H1 (cell line): ENCODE results near the gene MFSD6L. TPM values are rescaled to one million over a fixed set of nuclear protein-coding genes. Genes with fewer than 3 reads are reported as not detected.
A peak's percentile ranks its signal among the peaks of the same experiment; 100 is the strongest.

ENCODE experiments used
- CTCF ChIA-PET: fragments of 300-600 bp; sonication (Branson Sonifier 250); formaldehyde crosslinking; loops from one replicate; lab custom pipeline; 2021; ENCODE audit not compliant: partially characterized antibody; lab: Charles Lee
- POLR2A ChIA-PET: fragments of 300-600 bp; sonication (Branson Sonifier 250); formaldehyde crosslinking; loops from one replicate; lab custom pipeline; 2021; ENCODE audit warnings: inconsistent platforms; ENCODE audit not compliant: partially characterized antibody; lab: Charles Lee
- DNase-seq, 2 experiments: peaks; one replicate each; pipeline versions ENCODE4 v3.0.0 to v3.0.0-alpha.2; 2010 to 2022; ENCODE audit warnings: low spot score in 2 of 2, low read depth in 1 of 2, mixed read lengths in 1 of 2
- FAIRE-seq: peaks from 2 replicates; lab custom pipeline; 2011; peaks lifted over from hg19 to GRCh38; lab: Jason Lieb, UNC
- H2AFZ ChIP-seq: 2 replicates; pipeline ENCODE4 v1.8.1; 2012; ENCODE audit warnings: low read length, inconsistent platforms
- H2AK5ac ChIP-seq: 2 replicates; pipeline ENCODE4 v1.6.1; 2013; ENCODE audit warnings: low read depth, low read length
- H2BK120ac ChIP-seq: replicated peaks from 2 replicates; pipeline ENCODE3; 2013; ENCODE audit warnings: low read depth, low read length, inconsistent platforms
- H2BK12ac ChIP-seq: 2 replicates; pipeline ENCODE4 v1.6.1; 2013; ENCODE audit warnings: low read depth, low read length
- H2BK15ac ChIP-seq: 2 replicates; pipeline ENCODE4 v1.6.1; 2013; ENCODE audit warnings: low read length
- H2BK20ac ChIP-seq: 2 replicates; pipeline ENCODE4 v1.6.1; 2013; ENCODE audit warnings: low read length
- H2BK5ac ChIP-seq: 2 replicates; pipeline ENCODE4 v1.6.1; 2013; ENCODE audit warnings: low read depth, low read length
- H3K14ac ChIP-seq: 2 replicates; pipeline ENCODE4 v1.6.1; 2013; ENCODE audit warnings: inconsistent platforms; ENCODE audit not compliant: insufficient read length
- H3K18ac ChIP-seq: 2 replicates; pipeline ENCODE4 v1.6.1; 2013; ENCODE audit warnings: low read length; ENCODE audit errors: extremely low read depth
- H3K23ac ChIP-seq: 2 replicates; pipeline ENCODE4 v1.6.1; 2013; ENCODE audit warnings: inconsistent platforms; ENCODE audit not compliant: insufficient read length
- H3K23me2 ChIP-seq: 2 replicates; pipeline ENCODE4 v1.6.1; 2013; ENCODE audit warnings: low read depth, low read length
- H3K27ac ChIP-seq: 2 replicates; pipeline ENCODE4 v1.6.1; 2011; ENCODE audit warnings: low read depth, low read length, inconsistent platforms
- H3K27me3 ChIP-seq, 4 experiments: replicated peaks in 1 of 4; 1 replicate in 1 of 4; 2 replicates in 3 of 4; pipeline versions ENCODE4 v1.6.1 to v1.8.1; 2011 to 2013; ENCODE audit warnings: low read length in 3 of 4, mild to moderate bottlenecking in 3 of 4, inconsistent platforms in 2 of 4, mixed read lengths in 2 of 4, moderate library complexity in 1 of 4; ENCODE audit not compliant: control insufficient read depth in 3 of 4, insufficient read depth in 3 of 4; ENCODE audit errors: extremely low read depth in 1 of 4
- H3K36me3 ChIP-seq, 4 experiments: 2 replicates each; pipeline versions ENCODE4 v1.6.1 to v1.8.1; 2011 to 2013; ENCODE audit warnings: mild to moderate bottlenecking in 4 of 4, low read length in 3 of 4, moderate library complexity in 2 of 4, control low read depth in 1 of 4, inconsistent platforms in 1 of 4; ENCODE audit not compliant: insufficient read depth in 4 of 4, control insufficient read depth in 2 of 4
- H3K4ac ChIP-seq: replicated peaks from 2 replicates; pipeline ENCODE3; 2013; ENCODE audit warnings: low read length, low read depth, mixed read lengths, inconsistent platforms; ENCODE audit not compliant: insufficient read length
- H3K4me1 ChIP-seq, 4 experiments: replicated peaks in 1 of 4; 1 replicate in 1 of 4; 2 replicates in 3 of 4; pipeline versions ENCODE4 v1.6.1 to v1.8.1; 2011 to 2013; ENCODE audit warnings: low read length in 3 of 4, inconsistent platforms in 2 of 4, mixed read lengths in 1 of 4; ENCODE audit not compliant: insufficient read depth in 4 of 4, control insufficient read depth in 3 of 4
- H3K4me2 ChIP-seq, 2 experiments: 2 replicates each; pipeline versions ENCODE4 v1.6.1 to v1.8.1; 2011 to 2013; ENCODE audit warnings: low read depth in 2 of 2, low read length in 2 of 2, control low read depth in 1 of 2, inconsistent platforms in 1 of 2, mild to moderate bottlenecking in 1 of 2; ENCODE audit not compliant: insufficient read depth in 1 of 2
- H3K4me3 ChIP-seq, 4 experiments: fragments of 200-600, 300-600 bp in 1 of 4; sonication (generic), shearing (Covaris generic), sonication (Bioruptor Twin) in 1 of 4; 2 replicates each; pipeline versions ENCODE4 v1.5.1 to v1.8.1; 2011 to 2016; ENCODE audit warnings: low read length in 4 of 4, low read depth in 3 of 4, control low read depth in 2 of 4, inconsistent platforms in 2 of 4, mild to moderate bottlenecking in 2 of 4, mixed read lengths in 1 of 4, moderate library complexity in 1 of 4; ENCODE audit not compliant: insufficient read depth in 2 of 4; ENCODE audit errors: extremely low read depth in 1 of 4
- H3K56ac ChIP-seq: replicated peaks from 2 replicates; pipeline ENCODE3; 2013; ENCODE audit warnings: low read depth, mild to moderate bottlenecking, mixed read lengths, low read length, inconsistent platforms; ENCODE audit not compliant: insufficient read length
- H3K79me1 ChIP-seq: 2 replicates; pipeline ENCODE4 v1.6.1; 2013; ENCODE audit warnings: low read depth, low read length, control low read depth
- H3K79me2 ChIP-seq, 2 experiments: 2 replicates each; pipeline versions ENCODE4 v1.6.1 to v1.8.1; 2012 to 2013; ENCODE audit warnings: low read length in 2 of 2, mild to moderate bottlenecking in 2 of 2, inconsistent platforms in 1 of 2; ENCODE audit not compliant: insufficient read depth in 2 of 2, control insufficient read depth in 1 of 2
- H3K9ac ChIP-seq, 4 experiments: replicated peaks in 1 of 4; 1 replicate in 1 of 4; 2 replicates in 3 of 4; pipeline versions ENCODE4 v1.6.1 to v1.8.1; 2011 to 2013; ENCODE audit warnings: low read depth in 3 of 4, low read length in 3 of 4, control low read depth in 2 of 4, mild to moderate bottlenecking in 2 of 4, moderate library complexity in 2 of 4, inconsistent platforms in 1 of 4; ENCODE audit errors: extremely low read depth in 1 of 4
- H3K9me3 ChIP-seq, 2 experiments: 2 replicates each; pipeline versions ENCODE4 v1.6.1 to v1.8.1; 2012 to 2013; ENCODE audit warnings: mild to moderate bottlenecking in 2 of 2, moderate library complexity in 2 of 2, control low read depth in 1 of 2, inconsistent platforms in 1 of 2, low read depth in 1 of 2, low read length in 1 of 2, mixed read lengths in 1 of 2; ENCODE audit not compliant: insufficient read depth in 2 of 2
- H4K20me1 ChIP-seq, 2 experiments: replicated peaks in 1 of 2; 2 replicates each; pipeline versions ENCODE3 to v1.8.1; 2011 to 2013; ENCODE audit warnings: inconsistent platforms in 2 of 2, low read length in 2 of 2, mild to moderate bottlenecking in 1 of 2; ENCODE audit not compliant: insufficient read depth in 2 of 2, control insufficient read depth in 1 of 2
- H4K5ac ChIP-seq: 2 replicates; pipeline ENCODE4 v1.6.1; 2013; ENCODE audit warnings: low read length, low read depth, mixed read lengths, inconsistent platforms; ENCODE audit not compliant: insufficient read length
- H4K8ac ChIP-seq: 2 replicates; pipeline ENCODE4 v1.8.0; 2013; ENCODE audit warnings: mild to moderate bottlenecking, moderate library complexity, low read length, inconsistent platforms; ENCODE audit not compliant: insufficient read depth; ENCODE audit errors: extremely low read depth
- H4K91ac ChIP-seq: replicated peaks from 2 replicates; pipeline ENCODE3; 2013; ENCODE audit warnings: low read length, mixed read lengths, inconsistent platforms; ENCODE audit not compliant: insufficient read length
- CBX5 ChIP-seq: fragments of 300-800, 300-1000 bp; sonication (generic); IDR thresholded peaks from 2 replicates; pipeline ENCODE4 v1.7.1; 2016; ENCODE audit warnings: antibody characterized with exemption, low read length, low read depth
- CHD1 ChIP-seq: IDR thresholded peaks from 2 replicates; pipeline ENCODE4 v1.6.1; 2012; ENCODE audit warnings: low read depth, low read length, improper control_type of control experiment
- EZH2 ChIP-seq: fragments of 200-600 bp; sonication (generic); IDR thresholded peaks from 2 replicates; pipeline ENCODE4 v1.7.1; 2012; ENCODE audit warnings: low read depth, mild to moderate bottlenecking, moderate library complexity, low read length, inconsistent platforms; ENCODE audit not compliant: severe bottlenecking
- HDAC2 ChIP-seq, 2 experiments: fragments of 300-600 bp in 1 of 2; sonication (generic) in 1 of 2; IDR thresholded peaks; 2 replicates each; pipeline ENCODE4 v1.6.1; 2011 to 2012; ENCODE audit warnings: low read depth in 2 of 2, low read length in 2 of 2, mild to moderate bottlenecking in 2 of 2, moderate library complexity in 2 of 2, borderline replicate concordance in 1 of 2, inconsistent platforms in 1 of 2
- HDAC6 ChIP-seq: IDR thresholded peaks from one replicate; pipeline ENCODE4 v1.7.1; 2012; ENCODE audit warnings: low read depth, mild to moderate bottlenecking, inconsistent platforms, low read length, moderate library complexity
- JUN ChIP-seq: IDR thresholded peaks from 2 replicates; pipeline ENCODE4 v1.6.1; 2011; ENCODE audit warnings: low read depth, mild to moderate bottlenecking, improper control_type of control experiment, low read length
- MAX ChIP-seq: IDR thresholded peaks from 2 replicates; pipeline ENCODE4 v1.6.1; 2012; ENCODE audit warnings: inconsistent platforms
- SIN3A ChIP-seq, 2 experiments: IDR thresholded peaks in 1 of 2; conservative IDR thresholded peaks in 1 of 2; 2 replicates each; pipeline ENCODE4 v1.6.1; 2011 to 2012; ENCODE audit warnings: low read length in 2 of 2, improper control_type of control experiment in 1 of 2, low read depth in 1 of 2, mild to moderate bottlenecking in 1 of 2
- SP1 ChIP-seq: IDR thresholded peaks from 2 replicates; pipeline ENCODE4 v1.6.1; 2011; ENCODE audit warnings: low read depth, low read length
- SUZ12 ChIP-seq: fragments of 200-600 bp; sonication (generic); IDR thresholded peaks from 2 replicates; pipeline ENCODE4 v1.6.1; 2012; ENCODE audit warnings: mild to moderate bottlenecking, inconsistent platforms, low read length, moderate library complexity, mixed read lengths
- TEAD4 ChIP-seq: IDR thresholded peaks from 2 replicates; pipeline ENCODE4 v1.6.1; 2012; ENCODE audit warnings: low read depth, low read length, inconsistent platforms, mixed read lengths
- WGBS, 2 experiments: shearing (Covaris generic) in 1 of 2; methylation state at CpG; one replicate each; pipeline versions ENCODE4 v1.1.6 to v1.1.7; 2013 to 2015; ENCODE audit warnings: low lambda C conversion rate in 2 of 2, mixed read lengths in 2 of 2, inconsistent platforms in 1 of 2, low coverage in 1 of 2, missing lambda C conversion rate in 1 of 2; ENCODE audit not compliant: insufficient replicate concordance in 2 of 2, insufficient coverage in 1 of 2, insufficient read length in 1 of 2; ENCODE audit errors: extremely low coverage in 1 of 2, missing lambda C conversion rate in 1 of 2; 5-methylcytosine and 5-hydroxymethylcytosine counted together
- polyA plus RNA-seq, 7 experiments: library from polyadenylated mRNA; depleted of rRNA in 3 of 7; stranded (reverse) in 5 of 7; unstranded in 2 of 7; fragments of >200 nt in 5 of 7; fragments of 200-250 nt in 2 of 7; gene quantifications; 1 replicate in 5 of 7; 2 replicates in 1 of 7; 4 replicates in 1 of 7; pipeline versions ENCODE4 v1.2.1 to v1.2.3, GENCODE V29; 2011 to 2013; ENCODE audit warnings: missing spikeins in 2 of 7, mixed read lengths in 2 of 7
- total RNA-seq: library from RNA; stranded (reverse); fragmentation: NEBNext Ultra II Directional; extraction: Animal tissue kit (Norgen Biotek cat#: 25700); gene quantifications from 2 replicates; pipeline ENCODE4 v1.2.1, GENCODE V29; 2021

Gene MFSD6L
- total and polyA plus RNA-seq, 2 of the 8 experiments (the other 6 are each of a cell fraction or from before 2014, with no cell fraction given): 2.6 to 2.7 TPM

- H2AFZ ChIP-seq: no peak overlapping the region
- no peak overlapping the region for H3K4me3 ChIP-seq
- H2BK20ac ChIP-seq: no peak overlapping the region
- H3K18ac ChIP-seq: no peak overlapping the region
- H2AK5ac ChIP-seq: no peak overlapping the region
- no peaks in the 10 kb centered on the region for H3K23me2 ChIP-seq
- H2BK12ac ChIP-seq: no peak overlapping the region
- CTCF ChIA-PET: interaction anchor here (0.8 to 3.2 kb wide), 3 partner anchors 14 to 383 kb away, joined by 3 to 9 read pairs (median 9); no protein-coding TSS in a partner anchor
- H2BK5ac ChIP-seq: no peak overlapping the region
- no peak overlapping the region for H3K9ac ChIP-seq
- no peak overlapping the region for H2BK120ac ChIP-seq
- H4K91ac ChIP-seq: no peak overlapping the region
- H3K4ac ChIP-seq: no peak overlapping the region
- peaks cover 0 to 3% (median 0%) of the 10 kb centered on the region in 4 experiments; a peak in 1 of 7 replicates for H3K4me1 ChIP-seq
- H3K14ac ChIP-seq: no peak overlapping the region
- H4K5ac ChIP-seq: no peak overlapping the region
- H3K9me3 ChIP-seq: peaks cover 0 to 6% of the 10 kb centered on the region in 2 experiments; a peak in 1 of 4 replicates
- FAIRE-seq (no peak), DNase-seq (peak in 1 of 2 experiments; percentile 8)
- H4K20me1 ChIP-seq: no peaks in the 10 kb centered on the region
- H3K27ac ChIP-seq: no peak overlapping the region
- H4K8ac ChIP-seq: no peak overlapping the region
- no peak overlapping the region for H3K23ac ChIP-seq
- no peak overlapping the region for H3K56ac ChIP-seq
- WGBS, 2 experiments: 100% methylated on average over 2 of the region's 2 CpGs; no CpG with 5 or more reads in 1 of the 2 experiments
- H3K36me3 ChIP-seq: no peaks in the 10 kb centered on the region
- H3K79me2 ChIP-seq: no peaks in the 10 kb centered on the region
- POLR2A ChIA-PET: no interaction called here
- H3K27me3 ChIP-seq: no peaks in the 10 kb centered on the region
- no peaks in the 10 kb centered on the region for H3K79me1 ChIP-seq
- no peak overlapping the region for H2BK15ac ChIP-seq
- H3K4me2 ChIP-seq: no peak overlapping the region
- TF ChIP-seq EZH2: no peak
- no peak for TF ChIP-seq CHD1
- TF ChIP-seq SIN3A (conservative IDR thresholded peaks at IDR 0.05 in 1 of 2, IDR thresholded peaks at IDR 0.05 in 1 of 2; ENCODE audit: low read depth in 1 of 2, low read length in 2 of 2): no peak
- no peak for TF ChIP-seq MAX
- no peak for TF ChIP-seq SUZ12
- TF ChIP-seq CBX5: no peak
- no peak for TF ChIP-seq TEAD4
- TF ChIP-seq HDAC2 (IDR thresholded peaks at IDR 0.05; ENCODE audit: borderline replicate concordance in 1 of 2, low read depth in 2 of 2, low read length in 2 of 2): no peak
- TF ChIP-seq SP1: no peak
- no peak for TF ChIP-seq JUN
- TF ChIP-seq HDAC6: no peak
Measured at GRCh38 chr17:8766731-8767130, 32.4 kb downstream of the MFSD6L start.
